Pancreas (tissue), 10 donors: Measurements from ENCODE around the gene KDM8. TPM values are rescaled to one million over a fixed set of nuclear protein-coding genes. Genes with fewer than 3 reads are reported as not detected.
A peak's percentile ranks its signal among the peaks of the same experiment; 100 is the strongest.

Experiments used
- ATAC-seq, 4 donors: fragments of 200-7000 bp; cut with Tn5 transposase; one replicate each; pipeline versions ENCODE4 v1.8.0 to v1.9.1; 2020; ENCODE audit warnings: mild to moderate bottlenecking in 4 of 4, moderate library complexity in 4 of 4
- DNase-seq, 6 donors: peaks; one replicate each; pipeline ENCODE4 v3.0.0-alpha.2; 2020
- FAIRE-seq: peaks from 2 replicates; lab custom pipeline; 2012; peaks lifted over from hg19 to GRCh38; lab: Jason Lieb, UNC
- H3K27ac ChIP-seq, 4 donors: fragments of 200-600 bp; sonication (generic); 1 replicate in 3 of 4; 2 replicates in 1 of 4; pipeline versions ENCODE4 v1.5.0 to v1.8.0; 2020
- H3K27me3 ChIP-seq, 4 donors: fragments of 200-600 bp; one replicate each; pipeline ENCODE4 v1.8.0; 2021
- H3K36me3 ChIP-seq, 3 donors: fragments of 200-600 bp; sonication (generic) in 1 of 3; one replicate each; pipeline versions ENCODE4 v1.5.0 to v1.8.0; 2020 to 2021
- H3K4me1 ChIP-seq, 3 donors: fragments of 200-600 bp; one replicate each; pipeline ENCODE4 v1.8.0; 2021
- H3K4me3 ChIP-seq, 4 donors: fragments of 200-600 bp; sonication (generic) in 2 of 4; one replicate each; pipeline versions ENCODE4 v1.5.0 to v1.8.0; 2020 to 2021
- H3K9me3 ChIP-seq, 4 donors: fragments of 200-600 bp; one replicate each; pipeline ENCODE4 v1.8.0; 2021
- CTCF ChIP-seq, 4 donors: fragments of 200-600 bp; sonication (generic) in 3 of 4; IDR thresholded peaks; one replicate each; pipeline versions ENCODE4 v1.5.0 to v1.8.0; 2021; ENCODE audit warnings: antibody characterized with exemption in 4 of 4
- WGBS, 2 donors: extraction: QIAGEN DNeasy Blood & Tissue Kit; methylation state at CpG; one replicate each; pipeline ENCODE4 v1.1.7; 2013; 5-methylcytosine and 5-hydroxymethylcytosine counted together
- intact Hi-C, 3 donors: fragments of 100-400 bp; cut with DNase I; formaldehyde crosslinking; loops; one replicate each; pipeline versions ENCODE4 v1.11.1 to v1.14.2; 2022
- polyA plus RNA-seq, 2 donors: library from polyadenylated mRNA; stranded (reverse); fragments of 200-250 nt; gene quantifications; one replicate each; pipeline ENCODE4 v1.2.3, GENCODE V29; 2013
- total RNA-seq, 6 donors: library from RNA; stranded (reverse); fragmentation: NEBNext Ultra II Directional in 4 of 6; extraction: Animal tissue kit (Norgen Biotek cat#: 25700) in 4 of 6; gene quantifications; one replicate each; pipeline versions ENCODE4 v1.2.1 to v1.2.4, GENCODE V29; 2021 to 2023
- donor health status: healthy with polysubstance abuse.
- donor health status: DM: no; HTN: no; CAD: no; lungs with moderate emphysema.
- donor health status: DM: no; HTN: no; CAD: no.
- donor health status: control.
- donor health status: control.
- donor health status: Bipolar disorder and iron deficiency.
- donor health status: DM: yes; HTN: yes; CAD: no.
- donor health status: DM: no; HTN: no; CAD: no.
- donor health status: DM: no; HTN: no; CAD: no.
- donor health status: DM: yes; HTN: yes; CAD: no.

The KDM8 gene
- total and polyA plus RNA-seq, 8 donors, result 4.7 to 17.7 (median 6.8) TPM

GRCh38 chr16:27239026-27239425 lies 35.7 kb downstream of the KDM8 start:
- ATAC-seq (no peak), DNase-seq (no peak), FAIRE-seq (no peak)
- intact Hi-C loops, result loop anchor here in 2 of 3 donors (10.0 kb wide), 2 partner anchors 54 to 126 kb away; no protein-coding TSS in a partner anchor
- no peak for TF ChIP-seq CTCF (IDR thresholded peaks at IDR 0.05)
- no peaks in the 10 kb centered on the region for H3K9me3 ChIP-seq
- 97 to 99% methylated on average over 5 of the region's 5 CpGs for WGBS, 2 donors
- H3K27me3 ChIP-seq, result no peaks in the 10 kb centered on the region
- H3K36me3 ChIP-seq, result no peaks in the 10 kb centered on the region
- no peak overlapping the region for H3K27ac ChIP-seq
- H3K4me1 ChIP-seq, result peaks cover 0 to 10% (median 4%) of the 10 kb centered on the region in 3 donors
- H3K4me3 ChIP-seq, result no peak overlapping the region

- no peak for FAIRE-seq
- H3K4me1 ChIP-seq, result peaks cover 0 to 7% (median 4%) of the 10 kb centered on the region in 3 donors
Observed at GRCh38 chr16:27239906-27240655, 36.8 kb downstream of the KDM8 start.

GRCh38 chr16:27240948-27241531 lies 37.7 kb downstream of the KDM8 start:
- ATAC-seq (no peak), FAIRE-seq (no peak), DNase-seq (peak in 1 of 6 donors; percentile 37)
- no peak for TF ChIP-seq CTCF (IDR thresholded peaks at IDR 0.05)
- intact Hi-C loops, result no loop called here
- no peaks in the 10 kb centered on the region for H3K9me3 ChIP-seq
- WGBS, 2 donors, result 86 to 93% methylated on average over 6 of the region's 6 CpGs
- no peaks in the 10 kb centered on the region for H3K27me3 ChIP-seq
- H3K4me1 ChIP-seq, result peaks cover 0 to 4% (median 4%) of the 10 kb centered on the region in 3 donors
- no peaks in the 10 kb centered on the region for H3K36me3 ChIP-seq
- H3K27ac ChIP-seq, result peak overlapping the region in 1 of 4 donors; percentile 19
- H3K4me3 ChIP-seq, result no peak overlapping the region

More at GRCh38 chr16:27239906-27240655, 36.8 kb downstream of the KDM8 start:
- ATAC-seq (no peak), DNase-seq (no peak)
- Histone ChIP-seq H3K27ac (no peak overlapping the region), H3K27me3 (no peaks in the 10 kb centered on the region), H3K36me3 (no peaks in the 10 kb centered on the region), H3K4me3 (no peak overlapping the region), H3K9me3 (no peaks in the 10 kb centered on the region)
- 87 to 93% methylated on average over 9 of the region's 9 CpGs for WGBS, 2 donors
- TF ChIP-seq CTCF (IDR thresholded peaks at IDR 0.05), result no peak
- intact Hi-C loops, result loop anchor here in 2 of 3 donors (10.0 kb wide), 2 partner anchors 55 to 125 kb away; no protein-coding TSS in a partner anchor

- TF ChIP-seq CTCF (IDR thresholded peaks at IDR 0.05), result no peak
- Histone ChIP-seq H3K36me3 (no peaks in the 10 kb centered on the region), H3K27me3 (no peaks in the 10 kb centered on the region), H3K9me3 (no peaks in the 10 kb centered on the region), H3K27ac (no peak overlapping the region), H3K4me1 (peaks cover 0 to 4% (median 4%) of the 10 kb centered on the region in 3 donors), H3K4me3 (no peak overlapping the region)
- WGBS, 2 donors, result 79 to 87% methylated on average over 13 of the region's 13 CpGs
- DNase-seq (no peak), ATAC-seq (no peak), FAIRE-seq (no peak)
- intact Hi-C loops, result no loop called here
Observed at GRCh38 chr16:27241658-27242057, 38.3 kb downstream of the KDM8 start.
